ENCODE results near the gene RRM2.

DNA sequence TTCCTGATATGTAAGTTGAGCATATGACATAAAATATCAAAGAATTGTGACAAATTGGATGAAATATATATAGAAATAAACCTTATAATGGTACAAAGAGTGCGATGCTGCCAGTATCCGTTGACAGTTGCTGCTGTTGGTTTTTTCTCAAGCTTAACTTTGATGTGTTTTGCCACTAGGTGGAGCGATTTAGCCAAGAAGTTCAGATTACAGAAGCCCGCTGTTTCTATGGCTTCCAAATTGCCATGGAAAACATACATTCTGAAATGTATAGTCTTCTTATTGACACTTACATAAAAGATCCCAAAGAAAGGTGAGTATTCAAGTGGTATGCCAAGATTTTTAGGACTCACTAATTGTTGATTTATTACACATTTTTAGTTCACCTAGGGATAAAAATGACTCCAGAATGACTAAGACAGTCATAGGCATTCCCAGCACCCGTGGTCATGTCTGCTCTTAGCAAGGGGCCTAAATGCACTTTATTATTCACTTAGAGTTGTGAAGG lies 2.1 kb downstream of the RRM2 start:
- TF ChIP-seq ZSCAN23 (tag by site-specific recombination; IDR thresholded peaks at IDR 0.05): no peak
- TF ChIP-seq ZNF791 (tag by site-specific recombination; IDR thresholded peaks at IDR 0.05): no peak
- TF ChIP-seq ZNF768 (tag by site-specific recombination; IDR thresholded peaks at IDR 0.05): no peak
- no peak for TF ChIP-seq ZNF175 (tag by site-specific recombination; IDR thresholded peaks at IDR 0.05)
- TF ChIP-seq, protein P1, sequence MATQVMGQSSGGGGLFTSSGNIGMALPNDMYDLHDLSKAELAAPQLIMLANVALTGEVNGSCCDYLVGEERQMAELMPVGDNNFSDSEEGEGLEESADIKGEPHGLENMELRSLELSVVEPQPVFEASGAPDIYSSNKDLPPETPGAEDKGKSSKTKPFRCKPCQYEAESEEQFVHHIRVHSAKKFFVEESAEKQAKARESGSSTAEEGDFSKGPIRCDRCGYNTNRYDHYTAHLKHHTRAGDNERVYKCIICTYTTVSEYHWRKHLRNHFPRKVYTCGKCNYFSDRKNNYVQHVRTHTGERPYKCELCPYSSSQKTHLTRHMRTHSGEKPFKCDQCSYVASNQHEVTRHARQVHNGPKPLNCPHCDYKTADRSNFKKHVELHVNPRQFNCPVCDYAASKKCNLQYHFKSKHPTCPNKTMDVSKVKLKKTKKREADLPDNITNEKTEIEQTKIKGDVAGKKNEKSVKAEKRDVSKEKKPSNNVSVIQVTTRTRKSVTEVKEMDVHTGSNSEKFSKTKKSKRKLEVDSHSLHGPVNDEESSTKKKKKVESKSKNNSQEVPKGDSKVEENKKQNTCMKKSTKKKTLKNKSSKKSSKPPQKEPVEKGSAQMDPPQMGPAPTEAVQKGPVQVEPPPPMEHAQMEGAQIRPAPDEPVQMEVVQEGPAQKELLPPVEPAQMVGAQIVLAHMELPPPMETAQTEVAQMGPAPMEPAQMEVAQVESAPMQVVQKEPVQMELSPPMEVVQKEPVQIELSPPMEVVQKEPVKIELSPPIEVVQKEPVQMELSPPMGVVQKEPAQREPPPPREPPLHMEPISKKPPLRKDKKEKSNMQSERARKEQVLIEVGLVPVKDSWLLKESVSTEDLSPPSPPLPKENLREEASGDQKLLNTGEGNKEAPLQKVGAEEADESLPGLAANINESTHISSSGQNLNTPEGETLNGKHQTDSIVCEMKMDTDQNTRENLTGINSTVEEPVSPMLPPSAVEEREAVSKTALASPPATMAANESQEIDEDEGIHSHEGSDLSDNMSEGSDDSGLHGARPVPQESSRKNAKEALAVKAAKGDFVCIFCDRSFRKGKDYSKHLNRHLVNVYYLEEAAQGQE (tag by site-specific recombination; IDR thresholded peaks at IDR 0.05): no peak

Data from HEK293 (cell line).